Peyer's patch (tissue), 4 donors: Measurements from ENCODE around the gene PES1. TPM values are rescaled to one million over a fixed set of nuclear protein-coding genes. Genes with fewer than 3 reads are reported as not detected.
A peak's percentile ranks its signal among the peaks of the same experiment; 100 is the strongest.

Source experiments
- DNase-seq, 3 donors: peaks; one replicate each; pipeline ENCODE4 v3.0.0-alpha.2; 2017 to 2019
- H3K27ac ChIP-seq, 4 donors: fragments of 200-600 bp; sonication (generic); one replicate each; pipeline ENCODE4 v1.5.1; 2016 to 2019
- H3K27me3 ChIP-seq, 2 donors: fragments of 200-600 bp; sonication (generic); one replicate each; pipeline ENCODE4 v1.5.1; 2019
- H3K36me3 ChIP-seq, 3 donors: fragments of 200-600 bp; sonication (generic); one replicate each; pipeline ENCODE4 v1.5.1; 2016 to 2019
- H3K4me1 ChIP-seq, 4 donors: fragments of 200-600 bp; sonication (generic); one replicate each; pipeline ENCODE4 v1.5.1; 2016 to 2019
- H3K4me3 ChIP-seq, 4 donors: fragments of 200-600 bp; sonication (generic); 1 replicate in 3 of 4; 2 replicates in 1 of 4; pipeline ENCODE4 v1.5.1; 2016 to 2019; ENCODE audit warnings: mild to moderate bottlenecking in 1 of 4
- H3K9me3 ChIP-seq, 4 donors: fragments of 200-600 bp; sonication (generic); one replicate each; pipeline ENCODE4 v1.5.1; 2016 to 2019; ENCODE audit warnings: mild to moderate bottlenecking in 1 of 4
- POLR2A ChIP-seq, 2 donors: fragments of 450-650 bp; IDR thresholded peaks; one replicate each; pipeline ENCODE4 v1.5.1; 2017; ENCODE audit warnings: antibody characterized with exemption in 2 of 2, mild to moderate bottlenecking in 2 of 2, moderate library complexity in 2 of 2
- total RNA-seq, 4 donors: library from RNA; depleted of rRNA; stranded (reverse); fragments of >200 nt; gene quantifications; one replicate each; pipeline ENCODE4 v1.1.0, GENCODE V29; 2016
- TF ChIP-seq, protein P1 (sequence below), 6 experiments: fragments of 450-650 bp in 4 of 6; fragments of 200-600 bp in 2 of 6; sonication (generic) in 1 of 6; IDR thresholded peaks; one replicate each; pipeline ENCODE4 v1.5.1; 2017 to 2019; ENCODE audit warnings: antibody characterized with exemption in 6 of 6, mild to moderate bottlenecking in 3 of 6, moderate library complexity in 1 of 6

PES1 gene
- total RNA-seq, 4 donors from 2014 or later: 28.4 to 49.5 (median 38.4) TPM

DNA sequence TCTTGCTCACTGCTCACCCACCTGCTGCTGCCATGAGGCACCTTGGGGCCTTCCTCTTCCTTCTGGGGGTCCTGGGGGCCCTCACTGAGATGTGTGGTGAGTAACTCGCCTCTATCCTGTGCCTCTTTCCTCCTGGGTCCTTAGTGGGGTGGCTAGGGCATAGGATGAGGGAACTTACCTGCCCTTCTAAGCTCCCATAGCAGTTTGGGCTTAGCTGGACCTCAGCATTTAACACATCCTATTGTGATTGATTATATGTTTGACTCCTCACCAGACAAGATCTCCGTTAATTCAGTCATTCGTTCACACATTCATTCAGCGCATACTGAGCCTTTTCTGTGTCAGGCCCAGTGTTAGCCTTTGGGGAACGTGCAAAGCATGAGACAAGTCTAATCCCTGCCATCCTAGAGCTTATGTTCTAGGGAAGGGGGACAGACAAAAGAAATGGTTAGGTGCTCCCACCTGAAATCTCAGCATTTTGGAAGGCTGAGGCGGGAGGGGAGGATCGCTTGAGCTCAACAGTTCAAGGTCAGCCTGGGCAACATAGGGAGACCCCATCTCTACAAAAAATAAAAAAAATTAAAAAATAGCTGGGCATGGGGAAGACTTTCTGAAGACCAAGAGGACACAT, 15.7 kb upstream of the PES1 start:
- H3K4me1 ChIP-seq: peaks cover 0 to 37% (median 11%) of the 10 kb centered on the region in 4 donors
- peak in 1 of 2 donors; percentile 1 for TF ChIP-seq POLR2A (IDR thresholded peaks at IDR 0.05)
- TF ChIP-seq, protein P1, sequence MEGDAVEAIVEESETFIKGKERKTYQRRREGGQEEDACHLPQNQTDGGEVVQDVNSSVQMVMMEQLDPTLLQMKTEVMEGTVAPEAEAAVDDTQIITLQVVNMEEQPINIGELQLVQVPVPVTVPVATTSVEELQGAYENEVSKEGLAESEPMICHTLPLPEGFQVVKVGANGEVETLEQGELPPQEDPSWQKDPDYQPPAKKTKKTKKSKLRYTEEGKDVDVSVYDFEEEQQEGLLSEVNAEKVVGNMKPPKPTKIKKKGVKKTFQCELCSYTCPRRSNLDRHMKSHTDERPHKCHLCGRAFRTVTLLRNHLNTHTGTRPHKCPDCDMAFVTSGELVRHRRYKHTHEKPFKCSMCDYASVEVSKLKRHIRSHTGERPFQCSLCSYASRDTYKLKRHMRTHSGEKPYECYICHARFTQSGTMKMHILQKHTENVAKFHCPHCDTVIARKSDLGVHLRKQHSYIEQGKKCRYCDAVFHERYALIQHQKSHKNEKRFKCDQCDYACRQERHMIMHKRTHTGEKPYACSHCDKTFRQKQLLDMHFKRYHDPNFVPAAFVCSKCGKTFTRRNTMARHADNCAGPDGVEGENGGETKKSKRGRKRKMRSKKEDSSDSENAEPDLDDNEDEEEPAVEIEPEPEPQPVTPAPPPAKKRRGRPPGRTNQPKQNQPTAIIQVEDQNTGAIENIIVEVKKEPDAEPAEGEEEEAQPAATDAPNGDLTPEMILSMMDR (IDR thresholded peaks at IDR 0.05): no peak

DNA sequence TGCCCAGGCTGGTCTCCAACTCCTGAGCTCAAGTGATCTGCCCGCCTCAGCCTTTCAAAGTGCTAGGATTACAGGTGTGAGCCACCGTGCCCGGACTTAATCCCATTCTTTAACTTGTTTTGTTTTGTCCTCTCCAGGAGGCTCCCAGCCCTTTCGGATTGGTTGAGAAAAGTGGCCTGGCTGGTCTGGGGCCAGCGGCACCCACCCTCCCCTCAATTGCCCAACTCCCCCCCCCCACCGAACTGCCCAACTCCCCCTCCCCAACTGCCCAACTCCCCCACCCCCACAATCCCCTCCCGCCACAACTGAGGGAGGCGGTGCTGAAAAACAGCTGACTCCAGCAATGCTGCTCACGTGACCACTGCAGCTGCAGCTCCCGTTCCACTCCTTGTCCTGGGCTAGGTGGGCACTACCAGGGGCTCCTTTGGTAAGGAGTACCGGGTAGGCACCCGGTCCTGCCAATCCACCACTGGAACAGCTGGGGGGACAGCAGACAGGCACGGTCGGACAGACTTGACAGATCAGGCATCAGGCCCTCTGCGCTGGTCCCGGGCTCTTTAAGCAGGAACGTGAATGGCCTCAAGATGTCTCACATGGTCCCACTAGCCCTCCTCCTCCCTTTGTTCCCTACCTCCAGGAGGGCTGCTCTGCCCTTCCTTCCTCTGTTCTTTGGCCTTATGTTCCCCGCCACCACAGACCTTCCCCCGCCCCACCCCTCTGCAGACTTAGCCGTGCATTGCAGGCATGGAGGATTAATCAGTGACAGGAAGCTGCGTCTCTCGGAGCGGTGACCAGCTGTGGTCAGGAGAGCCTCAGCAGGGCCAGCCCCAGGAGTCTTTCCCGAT, 15.0 kb upstream of the PES1 start, which contains the start of gene TCN2:
TSS of gene TCN2 (plus strand) at position 720 of the 845 bp plus-strand sequence. CDS start 158 bp downstream, outside the sequence.
- peak; percentile 69 to 82 for TF ChIP-seq POLR2A (IDR thresholded peaks at IDR 0.05)
- TF ChIP-seq, protein P1 (IDR thresholded peaks at IDR 0.05): no peak
- H3K27me3 ChIP-seq: no peaks in the 10 kb centered on the region
- DNase-seq: peak; percentile 58 to 90 (median 89)
- H3K27ac ChIP-seq: peak within 1 kb of the TSS; percentile 73 to 91 (median 76)
- H3K9me3 ChIP-seq: no peaks in the 10 kb centered on the region
- H3K4me1 ChIP-seq: peaks cover 0 to 37% (median 11%) of the 10 kb centered on the region in 4 donors
- H3K36me3 ChIP-seq: peaks cover 0 to 8% (median 0%) of the 10 kb centered on the region in 3 donors
- peak within 1 kb of the TSS; percentile 46 to 69 (median 56) for H3K4me3 ChIP-seq

More for the DNA sequence above, 15.7 kb upstream of the PES1 start:
- Histone ChIP-seq H3K36me3 (peaks cover 0 to 15% (median 0%) of the 10 kb centered on the region in 3 donors), H3K27ac (peak overlapping the region; percentile 73 to 91 (median 76)), H3K9me3 (no peaks in the 10 kb centered on the region), H3K27me3 (no peaks in the 10 kb centered on the region), H3K4me3 (peak overlapping the region; percentile 46 to 69 (median 56))
- no peak for DNase-seq

DNA sequence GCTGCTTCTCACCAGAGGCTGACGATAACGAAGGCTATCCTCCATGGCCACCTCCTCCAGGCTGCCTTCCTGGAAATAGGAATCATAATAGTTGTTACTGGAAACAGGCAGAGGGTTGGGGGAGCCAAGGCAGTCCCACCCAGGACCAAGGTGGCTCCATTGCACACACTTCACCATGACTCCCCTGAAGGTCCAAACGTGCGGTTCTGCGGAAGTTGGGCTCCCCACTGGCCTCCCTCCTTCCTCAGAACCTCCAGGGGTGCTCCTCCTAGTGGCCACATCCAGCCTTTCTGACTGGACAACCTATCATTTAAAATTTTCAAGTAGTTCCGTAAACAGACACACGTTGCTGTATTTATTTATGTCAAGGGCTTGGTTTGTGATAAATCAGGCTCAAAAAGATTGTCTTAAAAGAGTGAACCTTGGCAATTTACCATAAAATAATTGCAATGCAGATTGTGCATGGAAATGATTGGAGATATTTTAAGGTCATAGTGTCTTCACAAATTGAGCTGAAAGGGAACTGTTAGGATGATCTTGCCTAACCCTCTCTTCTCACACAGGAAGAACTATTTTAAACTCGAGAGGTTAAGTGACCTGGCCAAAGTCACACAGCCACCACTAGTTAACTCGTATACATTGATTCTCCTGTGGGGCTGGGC, 13.9 kb upstream of the PES1 start:
- Histone ChIP-seq H3K27ac (peak overlapping the region in 2 of 4 donors; percentile 36 to 77), H3K36me3 (no peaks in the 10 kb centered on the region), H3K4me3 (peak overlapping the region in 3 of 4 donors; percentile 4 to 69 (median 64)), H3K4me1 (peaks cover 0 to 37% (median 11%) of the 10 kb centered on the region in 4 donors), H3K27me3 (no peaks in the 10 kb centered on the region), H3K9me3 (no peaks in the 10 kb centered on the region)
- peak; percentile 46 to 83 (median 68) for DNase-seq
- TF ChIP-seq, protein P1 (IDR thresholded peaks at IDR 0.05): peak; percentile 22 to 80 (median 68)
- no peak for TF ChIP-seq POLR2A (IDR thresholded peaks at IDR 0.05)

DNA sequence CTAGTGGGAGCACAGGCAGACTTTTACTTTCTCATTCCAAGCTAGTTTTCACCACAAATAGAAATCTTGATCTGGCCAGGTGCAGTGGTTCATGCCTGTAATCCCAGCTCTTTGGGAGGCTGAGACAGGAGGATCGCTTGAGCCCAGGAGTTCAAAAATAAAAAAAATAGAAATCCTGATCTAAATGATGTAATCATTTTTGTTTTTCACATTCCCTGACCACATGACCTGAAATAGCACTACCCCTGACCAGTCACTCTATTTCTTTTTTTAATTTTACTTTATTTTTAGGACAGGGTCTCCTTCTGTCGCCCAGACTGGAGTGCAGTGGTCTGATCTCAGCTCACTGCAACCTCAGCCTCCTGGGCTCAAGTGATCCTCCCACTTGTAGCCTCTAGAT, 13.0 kb upstream of the PES1 start:
- Histone ChIP-seq H3K9me3 (no peaks in the 10 kb centered on the region), H3K27me3 (no peaks in the 10 kb centered on the region), H3K4me1 (peaks cover 0 to 32% (median 10%) of the 10 kb centered on the region in 4 donors), H3K4me3 (no peak overlapping the region), H3K36me3 (no peaks in the 10 kb centered on the region), H3K27ac (no peak overlapping the region)
- no peak for DNase-seq
- TF ChIP-seq POLR2A (IDR thresholded peaks at IDR 0.05): no peak
- TF ChIP-seq, protein P1 (IDR thresholded peaks at IDR 0.05): no peak

DNA sequence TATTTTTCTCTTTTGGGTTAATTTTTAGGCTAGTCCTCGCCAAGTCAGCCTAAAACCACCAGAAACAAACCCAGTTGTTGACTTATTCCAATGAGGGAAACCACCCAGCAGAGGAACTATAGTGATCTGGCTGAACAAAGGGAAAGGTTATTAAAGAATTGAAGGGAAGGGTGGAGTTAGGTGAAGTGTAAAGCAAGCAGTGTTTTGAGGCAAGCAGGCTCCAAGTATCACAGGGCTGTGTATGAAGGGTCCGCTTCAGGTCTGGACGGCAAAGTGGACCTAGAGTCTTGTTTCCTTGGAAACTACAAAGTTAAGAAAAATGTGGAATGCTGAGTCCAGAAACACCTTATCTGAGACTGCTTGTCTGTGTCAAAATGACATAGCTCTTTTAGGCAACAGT, 12.1 kb upstream of the PES1 start:
- peaks cover 0 to 24% (median 8%) of the 10 kb centered on the region in 4 donors for H3K4me1 ChIP-seq
- TF ChIP-seq, protein P1 (IDR thresholded peaks at IDR 0.05): no peak
- no peak for TF ChIP-seq POLR2A (IDR thresholded peaks at IDR 0.05)
- no peak overlapping the region for H3K27ac ChIP-seq
- no peak for DNase-seq
- no peaks in the 10 kb centered on the region for H3K27me3 ChIP-seq
- no peaks in the 10 kb centered on the region for H3K36me3 ChIP-seq
- H3K4me3 ChIP-seq: no peak overlapping the region
- no peaks in the 10 kb centered on the region for H3K9me3 ChIP-seq
